Keratinocyte (primary cell): ENCODE results near the gene TSPEAR. TPM values are rescaled to one million over a fixed set of nuclear protein-coding genes. Genes with fewer than 3 reads are reported as not detected.

ENCODE experiments used
- DNase-seq: peaks from one replicate; pipeline ENCODE4 v3.0.0-alpha.2; 2011; ENCODE audit warnings: low read depth, missing footprints, low spot score
- FAIRE-seq: peaks from 2 replicates; lab custom pipeline; 2011; peaks lifted over from hg19 to GRCh38; lab: Jason Lieb, UNC
- H2AFZ ChIP-seq: 2 replicates; pipeline ENCODE4 v1.6.0; 2012; ENCODE audit warnings: low read length, control low read depth, inconsistent platforms; ENCODE audit not compliant: control insufficient read depth
- H3K27ac ChIP-seq: 2 replicates; pipeline ENCODE4 v1.5.1; 2011; ENCODE audit warnings: low read length; ENCODE audit not compliant: control insufficient read depth, insufficient read depth
- H3K27me3 ChIP-seq: 3 replicates; pipeline ENCODE4 v1.6.0; 2011; ENCODE audit warnings: low read length; ENCODE audit not compliant: control insufficient read depth, insufficient read depth; ENCODE audit errors: extremely low read depth
- H3K36me3 ChIP-seq, 2 experiments: 2 replicates in 1 of 2; 3 replicates in 1 of 2; pipeline ENCODE4 v1.5.1; 2011; ENCODE audit warnings: low read length in 2 of 2, mild to moderate bottlenecking in 1 of 2; ENCODE audit not compliant: control insufficient read depth in 2 of 2, insufficient read depth in 2 of 2; ENCODE audit errors: extremely low read depth in 1 of 2
- H3K4me1 ChIP-seq: 3 replicates; pipeline ENCODE4 v1.5.1; 2011; ENCODE audit warnings: low read length; ENCODE audit not compliant: control insufficient read depth, insufficient read depth; ENCODE audit errors: extremely low read depth
- H3K4me2 ChIP-seq: 3 replicates; pipeline ENCODE4 v1.6.0; 2011; ENCODE audit warnings: low read depth, low read length; ENCODE audit not compliant: control insufficient read depth, insufficient read depth; ENCODE audit errors: extremely low read depth
- H3K4me3 ChIP-seq, 3 experiments: fragments of 200-600 bp in 1 of 3; sonication (generic) in 1 of 3; 2 replicates in 2 of 3; 3 replicates in 1 of 3; pipeline ENCODE4 v1.5.1; 2011 to 2016; ENCODE audit warnings: low read length in 3 of 3, mild to moderate bottlenecking in 3 of 3, control low read depth in 2 of 3, inconsistent platforms in 1 of 3, low read depth in 1 of 3, mixed read lengths in 1 of 3, mixed run types in 1 of 3, moderate library complexity in 1 of 3; ENCODE audit not compliant: control insufficient read depth in 2 of 3, insufficient read depth in 2 of 3; ENCODE audit errors: extremely low read depth in 1 of 3
- H3K79me2 ChIP-seq: 2 replicates; pipeline ENCODE4 v1.6.0; 2012; ENCODE audit warnings: low read length; ENCODE audit not compliant: control insufficient read depth, insufficient read depth
- H3K9ac ChIP-seq: 3 replicates; pipeline ENCODE4 v1.6.0; 2011; ENCODE audit warnings: low read length; ENCODE audit not compliant: control insufficient read depth, insufficient read depth; ENCODE audit errors: extremely low read depth
- H3K9me1 ChIP-seq: 3 replicates; pipeline ENCODE4 v1.6.0; 2011; ENCODE audit warnings: low read length; ENCODE audit not compliant: control insufficient read depth, insufficient read depth; ENCODE audit errors: extremely low read depth
- H3K9me3 ChIP-seq: 2 replicates; pipeline ENCODE4 v1.5.1; 2012; ENCODE audit warnings: low read depth, low read length; ENCODE audit not compliant: control insufficient read depth
- H4K20me1 ChIP-seq: 3 replicates; pipeline ENCODE4 v1.6.0; 2011; ENCODE audit warnings: low read length; ENCODE audit not compliant: control insufficient read depth, insufficient read depth; ENCODE audit errors: extremely low read depth
- CTCF ChIP-seq, 3 experiments: IDR thresholded peaks in 1 of 3; conservative IDR thresholded peaks in 1 of 3; optimal IDR thresholded peaks in 1 of 3; 2 replicates in 2 of 3; 3 replicates in 1 of 3; pipeline versions ENCODE3 to v1.5.1; 2011; ENCODE audit warnings: low read length in 3 of 3, mild to moderate bottlenecking in 3 of 3, moderate library complexity in 2 of 3, control low read depth in 1 of 3, inconsistent platforms in 1 of 3; ENCODE audit not compliant: insufficient read depth in 2 of 3; ENCODE audit errors: extremely low read depth in 1 of 3
- EZH2 ChIP-seq: IDR thresholded peaks from one replicate; pipeline ENCODE4 v1.6.1; 2012; ENCODE audit warnings: inconsistent platforms, mild to moderate bottlenecking, low read length, moderate library complexity
- dilution Hi-C: fragments of 300-500 bp; cut with MboI; formaldehyde crosslinking; loops from one replicate; pipeline ENCODE4 v1.7.0; 2020; ENCODE audit warnings: low sequenced_read_pairs; ENCODE audit not compliant: extremely low pct_ligation_motif_present
- polyA plus RNA-seq, 5 experiments: library from polyadenylated mRNA; depleted of rRNA in 3 of 5; stranded (reverse) in 3 of 5; stranded (forward) in 1 of 5; unstranded in 1 of 5; fragments of >200 nt; gene quantifications; 1 replicate in 1 of 5; 2 replicates in 3 of 5; 3 replicates in 1 of 5; pipeline versions ENCODE4 v1.2.1 to v1.2.3, GENCODE V29; 2011 to 2012; ENCODE audit warnings: missing spikeins in 2 of 5, low read depth in 1 of 5, low replicate concordance in 1 of 5

The TSPEAR gene
- polyA plus RNA-seq, 1 donor (not counting 4 experiments of a cell fraction or from before 2014, with no cell fraction given) = 0.12 TPM

GRCh38 chr21:44751799-44752636 is 40.6 kb upstream of the TSPEAR start:
- dilution Hi-C loops = no loop called here
- H3K79me2 ChIP-seq = peaks cover 13% of the 10 kb centered on the region
- H3K27ac ChIP-seq = peak overlapping the region; percentile 81
- H3K27me3 ChIP-seq = no peaks in the 10 kb centered on the region
- H3K4me1 ChIP-seq = peaks cover 53% of the 10 kb centered on the region
- FAIRE-seq = no peak
- no peaks in the 10 kb centered on the region for H4K20me1 ChIP-seq
- H3K4me2 ChIP-seq = peak overlapping the region; percentile 89
- TF ChIP-seq EZH2 (no peak), CTCF (optimal IDR thresholded peaks at IDR 0.05 in 1 of 3, IDR thresholded peaks at IDR 0.05 in 1 of 3, conservative IDR thresholded peaks at IDR 0.05 in 1 of 3; ENCODE audit: extremely low read depth in 1 of 3, insufficient read depth in 2 of 3, low read length in 3 of 3) (no peak)
- H3K9me3 ChIP-seq = no peaks in the 10 kb centered on the region
- DNase-seq = no peak
- H2AFZ ChIP-seq = no peak overlapping the region
- H3K4me3 ChIP-seq = peak overlapping the region in 2 of 3 experiments; percentile 39 to 51
- no peaks in the 10 kb centered on the region for H3K36me3 ChIP-seq
- H3K9me1 ChIP-seq = no peaks in the 10 kb centered on the region
- peak overlapping the region; percentile 63 for H3K9ac ChIP-seq

GRCh38 chr21:44751186-44751798 is 39.9 kb upstream of the TSPEAR start:
- Histone ChIP-seq H3K9me1 (no peaks in the 10 kb centered on the region), H3K9ac (peak overlapping the region; percentile 63), H3K27me3 (no peaks in the 10 kb centered on the region), H4K20me1 (no peaks in the 10 kb centered on the region), H3K27ac (peak overlapping the region; percentile 33), H3K4me2 (peak overlapping the region; percentile 89), H3K4me3 (peak overlapping the region in 2 of 3 experiments; percentile 39 to 51), H3K79me2 (peaks cover 13% of the 10 kb centered on the region), H2AFZ (no peak overlapping the region), H3K9me3 (no peaks in the 10 kb centered on the region), H3K36me3 (no peaks in the 10 kb centered on the region), H3K4me1 (peaks cover 53% of the 10 kb centered on the region)
- TF ChIP-seq CTCF (optimal IDR thresholded peaks at IDR 0.05 in 1 of 3, IDR thresholded peaks at IDR 0.05 in 1 of 3, conservative IDR thresholded peaks at IDR 0.05 in 1 of 3; ENCODE audit: extremely low read depth in 1 of 3, insufficient read depth in 2 of 3, low read length in 3 of 3) = no peak
- TF ChIP-seq EZH2 = no peak
- dilution Hi-C loops = no loop called here
- DNase-seq = no peak
- FAIRE-seq = no peak
